ENCODE results near the gene NDST3.

DNA sequence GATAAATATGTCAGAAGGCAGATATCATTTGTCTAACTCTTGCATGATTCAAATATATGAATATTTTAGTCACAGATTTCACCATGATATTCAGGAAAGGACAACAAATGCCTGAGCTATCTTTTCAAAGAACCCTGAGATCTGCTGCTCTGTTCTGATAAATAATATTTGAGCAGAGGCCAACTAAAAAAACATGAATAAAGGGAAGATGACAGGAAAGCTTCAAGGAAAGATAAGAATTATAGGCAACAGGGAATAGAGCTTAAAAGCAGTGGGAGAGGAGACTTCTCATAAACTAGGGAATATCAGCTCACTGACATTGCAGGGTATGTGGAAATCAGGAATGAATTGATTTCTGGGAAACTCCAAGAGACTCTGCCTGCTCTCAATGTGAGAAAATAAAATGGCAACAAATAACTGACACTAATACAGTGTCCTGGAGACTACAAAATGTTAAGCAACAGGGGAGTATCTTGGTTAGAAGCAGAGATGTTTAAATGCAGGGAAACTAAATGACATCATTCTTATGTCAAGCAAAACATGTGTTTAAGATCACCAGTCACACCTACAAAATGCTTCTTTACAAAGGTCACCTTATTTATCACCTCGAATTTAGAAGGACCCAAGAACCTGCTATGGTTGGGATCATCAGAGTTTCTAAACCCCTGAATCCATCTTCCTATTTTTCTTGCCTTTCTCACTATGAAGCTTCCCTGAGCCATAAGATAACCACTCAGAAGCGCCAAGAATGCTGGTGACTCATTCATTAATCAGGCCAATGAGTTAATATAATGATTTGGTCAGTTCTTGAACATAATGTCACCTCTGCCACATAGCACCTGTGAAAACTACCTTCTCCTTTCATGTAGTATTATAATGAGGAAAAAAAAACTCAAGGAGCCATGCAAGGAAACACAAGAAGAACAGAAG lies 78.1 kb downstream of the NDST3 start:
- TF ChIP-seq SALL1 (CRISPR knock-in tag; IDR thresholded peaks at IDR 0.05) (no peak), TAF15 (IDR thresholded peaks at IDR 0.05; ENCODE audit: low read depth, low read length, poor library complexity, severe bottlenecking) (no peak), CTCF (CRISPR knock-in tag; IDR thresholded peaks at IDR 0.05) (no peak), FOXM1 (CRISPR knock-in tag; IDR thresholded peaks at IDR 0.05) (no peak), ISL2 (CRISPR knock-in tag; IDR thresholded peaks at IDR 0.05) (no peak), ATF7-NPFF (CRISPR knock-in tag; IDR thresholded peaks at IDR 0.05; ENCODE audit: low read depth) (no peak), SUZ12 (IDR thresholded peaks at IDR 0.05; ENCODE audit: low read depth, low read length) (no peak)
- TF ChIP-seq, protein P1, sequence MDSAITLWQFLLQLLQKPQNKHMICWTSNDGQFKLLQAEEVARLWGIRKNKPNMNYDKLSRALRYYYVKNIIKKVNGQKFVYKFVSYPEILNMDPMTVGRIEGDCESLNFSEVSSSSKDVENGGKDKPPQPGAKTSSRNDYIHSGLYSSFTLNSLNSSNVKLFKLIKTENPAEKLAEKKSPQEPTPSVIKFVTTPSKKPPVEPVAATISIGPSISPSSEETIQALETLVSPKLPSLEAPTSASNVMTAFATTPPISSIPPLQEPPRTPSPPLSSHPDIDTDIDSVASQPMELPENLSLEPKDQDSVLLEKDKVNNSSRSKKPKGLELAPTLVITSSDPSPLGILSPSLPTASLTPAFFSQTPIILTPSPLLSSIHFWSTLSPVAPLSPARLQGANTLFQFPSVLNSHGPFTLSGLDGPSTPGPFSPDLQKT (CRISPR knock-in tag; IDR thresholded peaks at IDR 0.05; ENCODE audit: borderline replicate concordance): no peak
- TF ChIP-seq, protein P2, sequence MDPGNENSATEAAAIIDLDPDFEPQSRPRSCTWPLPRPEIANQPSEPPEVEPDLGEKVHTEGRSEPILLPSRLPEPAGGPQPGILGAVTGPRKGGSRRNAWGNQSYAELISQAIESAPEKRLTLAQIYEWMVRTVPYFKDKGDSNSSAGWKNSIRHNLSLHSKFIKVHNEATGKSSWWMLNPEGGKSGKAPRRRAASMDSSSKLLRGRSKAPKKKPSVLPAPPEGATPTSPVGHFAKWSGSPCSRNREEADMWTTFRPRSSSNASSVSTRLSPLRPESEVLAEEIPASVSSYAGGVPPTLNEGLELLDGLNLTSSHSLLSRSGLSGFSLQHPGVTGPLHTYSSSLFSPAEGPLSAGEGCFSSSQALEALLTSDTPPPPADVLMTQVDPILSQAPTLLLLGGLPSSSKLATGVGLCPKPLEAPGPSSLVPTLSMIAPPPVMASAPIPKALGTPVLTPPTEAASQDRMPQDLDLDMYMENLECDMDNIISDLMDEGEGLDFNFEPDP (CRISPR knock-in tag; conservative IDR thresholded peaks at IDR 0.05): no peak
